AG04449 (cell line): ENCODE data around the gene MMEL1.
"Not testable (repeated sequence)": the region's sequence is repeated elsewhere in the genome, so short reads cannot be mapped to it uniquely, and the experiment has no call there.

Experiments
- CTCF ChIA-PET: fragments of 350-600 bp; formaldehyde crosslinking; extraction: SDS; loops from one replicate; lab custom pipeline; 2021; ENCODE audit warnings: antibody characterized with exemption; lab: Yijun Ruan, JAX
- POLR2A ChIA-PET: fragments of 400-600, 350-600 bp; formaldehyde crosslinking; extraction: SDS; loops from one replicate; lab custom pipeline; 2020; ENCODE audit warnings: antibody characterized with exemption, inconsistent platforms; lab: Yijun Ruan, JAX
- DNase-seq: peaks from one replicate; pipeline ENCODE4 v3.0.0-alpha.2; 2010; ENCODE audit warnings: low read depth, low spot score
- H3K4me3 ChIP-seq: 2 replicates; pipeline ENCODE4 v1.5.1; 2011; ENCODE audit warnings: low read depth, mild to moderate bottlenecking, control low read depth, low read length
- CTCF ChIP-seq: IDR thresholded peaks from one replicate; pipeline ENCODE4 v1.5.1; 2011; ENCODE audit warnings: mild to moderate bottlenecking, moderate library complexity, low read length, control low read depth, inconsistent platforms; ENCODE audit not compliant: insufficient read depth; ENCODE audit errors: missing control alignments

MMEL1 gene

DNA sequence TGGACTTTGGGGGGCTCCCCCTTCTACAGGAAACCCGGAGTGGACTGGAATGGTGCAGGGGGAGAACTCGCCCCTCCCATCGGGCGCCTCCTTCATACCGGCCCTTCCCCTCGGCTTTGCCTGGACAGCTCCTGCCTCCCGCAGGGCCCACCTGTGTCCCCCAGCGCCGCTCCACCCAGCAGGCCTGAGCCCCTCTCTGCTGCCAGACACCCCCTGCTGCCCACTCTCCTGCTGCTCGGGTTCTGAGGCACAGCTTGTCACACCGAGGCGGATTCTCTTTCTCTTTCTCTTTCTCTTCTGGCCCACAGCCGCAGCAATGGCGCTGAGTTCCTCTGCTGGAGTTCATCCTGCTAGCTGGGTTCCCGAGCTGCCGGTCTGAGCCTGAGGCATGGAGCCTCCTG, 76.5 kb downstream of the MMEL1 start, which contains the start of gene TNFRSF14:
TSS of gene TNFRSF14 (plus strand) at position 95 of the 401 bp plus-strand sequence. CDS start at position 389, 294 bp downstream.
- DNase-seq: no peak
- ChIA-PET POLR2A (no interaction called here), CTCF (interaction anchor here (0.9 to 5.5 kb wide), 4 partner anchors 8 to 142 kb away, joined by 3 to 45 read pairs (median 4); no protein-coding TSS in a partner anchor)
- peak; percentile 14 for TF ChIP-seq CTCF
- H3K4me3 ChIP-seq: peak within 1 kb of the TSS; percentile 57

GRCh38 chr1:2555634-2556276, 77.1 kb downstream of the MMEL1 start:
- peak overlapping the region; percentile 57 for H3K4me3 ChIP-seq
- CTCF ChIA-PET: interaction anchor here (0.9 to 5.5 kb wide), 4 partner anchors 7 to 141 kb away, joined by 3 to 45 read pairs (median 4); no protein-coding TSS in a partner anchor
- TF ChIP-seq CTCF: no peak
- DNase-seq: no peak
- POLR2A ChIA-PET: no interaction called here

DNA sequence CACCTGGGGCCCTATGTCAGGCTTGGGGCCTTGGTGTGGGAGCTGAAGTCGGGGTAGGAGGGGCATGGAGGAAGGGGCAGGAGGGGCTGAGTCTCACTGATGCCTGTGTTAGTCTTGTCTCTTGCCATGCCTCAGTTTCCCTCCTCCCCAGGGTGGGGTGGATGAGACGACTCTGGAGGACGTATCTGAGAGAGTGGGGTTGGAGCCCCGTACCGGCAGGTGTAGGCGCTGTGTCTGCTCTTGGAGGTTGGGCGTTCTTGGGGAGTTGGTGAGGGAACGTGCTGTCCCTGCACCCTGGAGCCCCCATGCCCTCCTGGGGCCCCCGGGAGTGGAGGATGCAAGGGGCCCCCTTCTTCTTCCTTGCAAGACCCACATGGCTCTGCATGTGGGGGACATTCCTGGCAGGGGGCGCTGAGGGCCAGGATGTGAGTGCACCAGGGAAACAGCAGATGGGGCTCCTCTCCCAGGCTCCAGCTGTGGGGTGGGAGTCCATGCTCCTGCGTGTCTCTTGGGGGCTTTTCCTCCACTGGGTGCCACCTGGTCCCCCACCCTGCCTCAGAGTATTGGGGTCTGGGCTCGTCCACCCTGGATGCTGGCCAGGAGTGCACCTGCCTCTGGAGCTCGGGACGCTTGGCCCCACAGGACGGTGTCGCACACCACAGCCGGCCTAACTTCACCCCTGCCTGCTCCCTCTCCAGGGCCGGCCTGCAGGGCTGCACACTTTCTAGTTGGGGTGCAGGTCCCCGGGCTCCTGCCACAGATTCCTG, 78.0 kb downstream of the MMEL1 start:
- peak; percentile 25 for TF ChIP-seq CTCF
- CTCF ChIA-PET: no interaction called here
- no peak overlapping the region for H3K4me3 ChIP-seq
- no peak for DNase-seq
- POLR2A ChIA-PET: no interaction called here

DNA sequence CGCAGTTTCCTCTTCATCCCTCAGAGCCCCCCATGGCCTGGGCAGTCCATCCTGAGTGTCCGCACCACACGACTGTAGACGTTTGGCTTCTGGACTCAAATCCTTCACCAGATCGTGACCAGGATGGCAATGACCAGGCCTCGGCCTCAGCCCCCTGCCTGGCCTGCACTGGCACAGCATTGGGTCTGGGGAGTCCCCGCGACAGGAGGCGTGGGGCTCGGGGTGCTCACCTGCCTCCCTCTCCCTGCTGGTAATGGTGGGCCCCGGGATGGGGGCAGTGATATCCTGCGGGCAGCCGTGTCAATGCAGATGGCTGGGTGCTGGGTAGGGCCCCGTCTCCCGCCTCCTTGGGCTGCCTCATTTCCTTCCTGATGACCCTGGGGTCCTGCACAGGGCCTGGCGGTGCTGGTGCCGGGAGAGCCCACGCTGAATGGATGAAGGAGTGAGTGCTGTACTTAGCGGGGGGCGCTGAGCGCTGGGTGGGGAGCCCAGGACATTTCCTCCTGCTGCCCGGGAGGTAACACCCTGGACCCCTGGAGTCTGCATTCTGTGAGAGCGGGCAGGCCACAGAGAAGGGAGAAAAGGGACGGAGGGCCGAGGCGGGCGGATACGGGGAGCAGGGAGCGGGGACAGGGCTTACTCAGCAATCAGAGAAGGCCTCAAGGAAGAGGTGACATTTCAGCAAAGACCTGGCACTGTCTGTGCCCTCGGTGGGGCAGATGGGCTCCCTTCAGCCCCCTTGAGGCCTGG, 78.8 kb downstream of the MMEL1 start:
- ChIA-PET CTCF (no interaction called here), POLR2A (no interaction called here)
- no peak for TF ChIP-seq CTCF
- H3K4me3 ChIP-seq: no peak overlapping the region
- DNase-seq: no peak

DNA sequence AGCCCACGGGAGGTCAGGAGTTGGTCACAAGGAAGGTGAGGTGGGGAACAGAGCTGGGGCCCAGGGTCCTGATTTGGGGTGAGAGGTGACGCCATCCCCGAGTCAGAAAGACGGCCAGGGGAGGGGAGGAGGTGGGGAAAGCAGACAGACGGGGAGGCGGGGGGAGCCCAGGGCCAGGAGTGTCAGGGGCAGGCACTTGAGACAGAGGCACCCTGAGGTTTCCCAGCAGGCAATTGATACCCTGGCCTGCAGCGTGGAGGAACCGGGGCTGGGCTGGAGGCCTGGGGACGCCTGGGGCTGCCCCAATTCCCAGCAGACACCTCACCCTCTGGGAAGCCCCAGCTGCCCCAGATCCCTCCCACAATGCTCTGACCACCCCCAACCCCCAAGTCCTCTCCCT, 79.7 kb downstream of the MMEL1 start:
- DNase-seq, CTCF ChIA-PET, POLR2A ChIA-PET, H3K4me3 ChIP-seq: not testable (repeated sequence)

GRCh38 chr1:2552189-2552588, 80.6 kb downstream of the MMEL1 start:
- POLR2A ChIA-PET: no interaction called here
- no peak for TF ChIP-seq CTCF
- no peak for DNase-seq
- no peak overlapping the region for H3K4me3 ChIP-seq
- CTCF ChIA-PET: no interaction called here

GRCh38 chr1:2551544-2551943, 81.3 kb downstream of the MMEL1 start:
- POLR2A ChIA-PET, DNase-seq, H3K4me3 ChIP-seq, CTCF ChIA-PET: not testable (repeated sequence)

DNA sequence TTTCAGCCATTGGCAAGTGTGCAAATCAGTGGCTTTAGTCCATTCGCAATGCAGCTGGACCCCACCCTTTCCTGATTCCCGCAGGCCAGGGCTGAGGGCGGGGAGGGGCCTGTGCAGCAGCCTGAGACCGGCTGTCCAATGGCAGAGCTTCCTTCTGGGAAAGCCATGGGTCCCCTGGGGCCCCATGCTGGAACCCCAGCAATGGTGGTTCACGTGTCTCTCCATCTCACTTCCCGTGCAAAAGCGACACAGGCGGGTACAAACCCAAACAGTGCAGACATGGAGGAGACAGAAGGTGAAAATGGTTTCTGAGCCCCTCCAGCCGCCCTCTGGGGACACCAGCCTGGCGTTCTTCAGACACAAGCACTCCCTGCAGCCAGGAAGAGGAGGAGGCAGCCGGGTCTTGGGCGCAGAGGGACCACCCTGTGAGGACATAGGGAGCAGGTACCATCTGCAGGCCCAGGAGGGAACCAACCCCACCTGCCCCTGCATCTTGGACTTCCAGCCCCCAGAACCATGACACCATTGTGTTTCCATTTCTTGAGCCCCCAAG, 82.4 kb downstream of the MMEL1 start:
- H3K4me3 ChIP-seq, DNase-seq, POLR2A ChIA-PET: not testable (repeated sequence)
- CTCF ChIA-PET: interaction anchor here (3.7 to 8.6 kb wide), 2 partner anchors 8 to 132 kb away, joined by 45 to 138 read pairs; partner anchors contain the start of gene TNFRSF14

- H3K4me3 ChIP-seq, DNase-seq, POLR2A ChIA-PET: not testable (repeated sequence)
- CTCF ChIA-PET: interaction anchor here (1.0 to 8.6 kb wide), 4 partner anchors 9 to 136 kb away, joined by 3 to 138 read pairs (median 38); partner anchors contain the start of genes PEX10 and TNFRSF14
Observed at GRCh38 chr1:2549367-2550029, 83.3 kb downstream of the MMEL1 start.
